HCEC 1CT (cell line): ENCODE data around the gene SH3GL3.

ENCODE experiments used
- DNase-seq: peaks from one replicate; pipeline ENCODE4 v3.0.0-alpha.2; 2017

SH3GL3 gene

GRCh38 chr15:83626171-83626802, 179.1 kb downstream of the SH3GL3 start:
- DNase-seq: peak; percentile 3

GRCh38 chr15:83631534-83631933, 184.4 kb downstream of the SH3GL3 start:
- no peak for DNase-seq

- DNase-seq: no peak
These were observed 196.1 kb downstream of the SH3GL3 start for GRCh38 chr15:83643201-83643600.

GRCh38 chr15:83644439-83644838, 197.3 kb downstream of the SH3GL3 start:
- DNase-seq: no peak

GRCh38 chr15:83650831-83651230, 203.7 kb downstream of the SH3GL3 start:
- no peak for DNase-seq

GRCh38 chr15:83651541-83651940, 204.4 kb downstream of the SH3GL3 start:
- DNase-seq: no peak

- DNase-seq: no peak
These were observed 205.6 kb downstream of the SH3GL3 start for GRCh38 chr15:83652626-83653204.

GRCh38 chr15:83653288-83653638, 206.1 kb downstream of the SH3GL3 start:
- DNase-seq: no peak

- DNase-seq: no peak
These were observed 206.7 kb downstream of the SH3GL3 start, which contains the start of gene ADAMTSL3 for GRCh38 chr15:83653639-83654378. ADAMTSL3 (plus strand) TSS chr15:83654123; CDS start chr15:83655762, 1,639 bp downstream.

GRCh38 chr15:83654379-83655236, 207.5 kb downstream of the SH3GL3 start:
- no peak for DNase-seq

GRCh38 chr15:83655237-83655616, 208.1 kb downstream of the SH3GL3 start:
- no peak for DNase-seq

- no peak for DNase-seq
These were observed 209.1 kb downstream of the SH3GL3 start for GRCh38 chr15:83656192-83656591.

- DNase-seq: no peak
These were observed 209.9 kb downstream of the SH3GL3 start for GRCh38 chr15:83656943-83657528.

GRCh38 chr15:83657549-83657948, 210.4 kb downstream of the SH3GL3 start:
- no peak for DNase-seq

GRCh38 chr15:83658430-83659416, 211.6 kb downstream of the SH3GL3 start:
- no peak for DNase-seq

- DNase-seq: no peak
These were observed 212.3 kb downstream of the SH3GL3 start for GRCh38 chr15:83659417-83659812.

- DNase-seq: no peak
These were observed 218.3 kb downstream of the SH3GL3 start for GRCh38 chr15:83665480-83665879.
